GM12878 (cell line): ENCODE measurements around the gene FAN1. TPM values are rescaled to one million over a fixed set of nuclear protein-coding genes. Genes with fewer than 3 reads are reported as not detected.
A peak's percentile ranks its signal among the peaks of the same experiment; 100 is the strongest.

ENCODE experiments used
- ATAC-seq: fragments of 200-7000 bp; cut with Tn5 transposase; 3 replicates; pipeline ENCODE4 v1.9.1; 2020; ENCODE audit warnings: mild to moderate bottlenecking, moderate library complexity
- BruUV-seq: library from RNA; stranded (reverse); fragments of 400-500 nt; replicated peaks from 2 replicates; lab custom pipeline; 2021; lab: Mats Ljungman, UMichigan
- CTCF ChIA-PET: fragments of 300-600 bp; sonication (Branson Sonifier 250); formaldehyde crosslinking; extraction: SDS; loops from one replicate; lab custom pipeline; 2021; ENCODE audit warnings: inconsistent platforms; lab: Yijun Ruan, JAX
- POLR2A ChIA-PET: fragments of 350-600 bp; formaldehyde crosslinking; extraction: SDS; loops from one replicate; lab custom pipeline; 2021; ENCODE audit warnings: inconsistent platforms; lab: Charles Lee
- RAD21 ChIA-PET: fragments of 300-600 bp; sonication (Branson Sonifier 250); formaldehyde crosslinking; loops from one replicate; lab custom pipeline; 2023; ENCODE audit warnings: antibody characterized with exemption; ENCODE audit not compliant: unreplicated experiment; lab: Charles Lee
- SMC1A ChIA-PET: fragments of 300-600 bp; sonication (Branson Sonifier 250); formaldehyde crosslinking; loops from one replicate; lab custom pipeline; 2023; ENCODE audit not compliant: unreplicated experiment, uncharacterized antibody; lab: Charles Lee
- DNase-seq: peaks from one replicate; pipeline ENCODE4 v3.0.0-alpha.2; 2011; ENCODE audit warnings: low read depth, low spot score
- FAIRE-seq: peaks from 3 replicates; lab custom pipeline; 2011; peaks lifted over from hg19 to GRCh38; lab: Jason Lieb, UNC
- H2AFZ ChIP-seq: 2 replicates; pipeline ENCODE4 v1.6.0; 2011; ENCODE audit warnings: low read depth, low read length, control low read depth; ENCODE audit not compliant: control insufficient read depth
- H3K27ac ChIP-seq: 2 replicates; pipeline ENCODE4 v1.5.1; 2011; ENCODE audit warnings: control low read depth; ENCODE audit not compliant: control insufficient read depth, insufficient read depth
- H3K27me3 ChIP-seq, 2 experiments: replicated peaks in 1 of 2; 2 replicates each; pipeline versions ENCODE4 v1.6.0 to v1.6.1; 2011; ENCODE audit warnings: low read length in 1 of 2; ENCODE audit not compliant: control insufficient read depth in 2 of 2, insufficient read depth in 2 of 2
- H3K36me3 ChIP-seq, 2 experiments: 2 replicates each; pipeline ENCODE4 v1.5.1; 2011; ENCODE audit warnings: low read length in 1 of 2; ENCODE audit not compliant: control insufficient read depth in 2 of 2, insufficient read depth in 2 of 2
- H3K4me1 ChIP-seq: 2 replicates; pipeline ENCODE4 v1.6.1; 2011; ENCODE audit warnings: mild to moderate bottlenecking, low read length, moderate library complexity, mixed read lengths; ENCODE audit not compliant: control insufficient read depth, insufficient read depth
- H3K4me2 ChIP-seq: 2 replicates; pipeline ENCODE4 v1.6.0; 2011; ENCODE audit warnings: control low read depth; ENCODE audit not compliant: control insufficient read depth, insufficient read depth
- H3K4me3 ChIP-seq: fragments of 200-600 bp; sonication (generic); 2 replicates; pipeline ENCODE4 v1.5.1; 2016
- H3K79me2 ChIP-seq: 2 replicates; pipeline ENCODE4 v1.6.0; 2011; ENCODE audit warnings: low read length; ENCODE audit not compliant: control insufficient read depth, insufficient read depth
- H3K9ac ChIP-seq: 2 replicates; pipeline ENCODE4 v1.8.0; 2011; ENCODE audit warnings: low read length, control low read depth, mixed read lengths; ENCODE audit not compliant: control insufficient read depth, insufficient read depth
- H3K9me3 ChIP-seq: replicated peaks from 3 replicates; pipeline ENCODE4 v1.5.1; 2011; ENCODE audit warnings: mild to moderate bottlenecking, low read length; ENCODE audit not compliant: control insufficient read depth, insufficient read depth
- H4K20me1 ChIP-seq: 2 replicates; pipeline ENCODE4 v1.6.0; 2011; ENCODE audit not compliant: control insufficient read depth, insufficient read depth
- ATF7 ChIP-seq: fragments of 450-650 bp; IDR thresholded peaks from 2 replicates; pipeline ENCODE4 v1.6.1; 2016; ENCODE audit warnings: low read depth, mild to moderate bottlenecking
- IRF4 ChIP-seq: IDR thresholded peaks from 2 replicates; pipeline ENCODE4 v1.6.1; 2011; ENCODE audit warnings: low read depth, low read length
- LARP7 ChIP-seq: fragments of 450-650 bp; IDR thresholded peaks from 2 replicates; pipeline ENCODE4 v1.6.1; 2017; ENCODE audit warnings: mild to moderate bottlenecking
- NFIC ChIP-seq: IDR thresholded peaks from 2 replicates; pipeline ENCODE4 v1.6.1; 2012; ENCODE audit warnings: low read depth, mild to moderate bottlenecking, inconsistent platforms, low read length, moderate library complexity
- NR2F1 ChIP-seq: fragments of 450-650 bp; conservative IDR thresholded peaks from 2 replicates; pipeline ENCODE4 v1.6.1; 2017; ENCODE audit warnings: mild to moderate bottlenecking
- POU2F2 ChIP-seq: IDR thresholded peaks from 3 replicates; pipeline ENCODE4 v1.6.1; 2011; ENCODE audit warnings: low read depth, mild to moderate bottlenecking, low read length, borderline replicate concordance
- SMARCA5 ChIP-seq: fragments of 450-650 bp; IDR thresholded peaks from 2 replicates; pipeline ENCODE4 v1.6.1; 2017; ENCODE audit warnings: mild to moderate bottlenecking
- STAT1 ChIP-seq: fragments of 450-650 bp; conservative IDR thresholded peaks from 2 replicates; pipeline ENCODE4 v1.6.1; 2014; ENCODE audit warnings: antibody characterized with exemption, mild to moderate bottlenecking
- ZNF24 ChIP-seq: fragments of 450-650 bp; IDR thresholded peaks from 2 replicates; pipeline ENCODE4 v1.6.1; 2017; ENCODE audit warnings: antibody characterized with exemption, mild to moderate bottlenecking
- ZSCAN29 ChIP-seq: fragments of 450-650 bp; IDR thresholded peaks from 2 replicates; pipeline ENCODE4 v1.6.1; 2017; ENCODE audit warnings: mild to moderate bottlenecking, moderate library complexity
- WGBS: methylation state at CpG from one replicate; pipeline ENCODE4 v1.1.6; 2016; ENCODE audit warnings: low lambda C conversion rate; ENCODE audit not compliant: insufficient replicate concordance, insufficient coverage; ENCODE audit errors: missing lambda C conversion rate; 5-methylcytosine and 5-hydroxymethylcytosine counted together
- in situ Hi-C: fragments of 300-500 bp; cut with MboI; formaldehyde crosslinking; loops from 9 replicates; pipeline ENCODE4 v1.14.3; 2018; ENCODE audit warnings: mixed read lengths
- intact Hi-C: fragments of 100-400 bp; cut with micrococcal nuclease; formaldehyde crosslinking; loops from one replicate; pipeline ENCODE4 v1.14.2; 2022; ENCODE audit not compliant: unreplicated experiment
- polyA plus RNA-seq, 11 experiments: library from polyadenylated mRNA; depleted of rRNA in 4 of 11; unstranded in 6 of 11; stranded (reverse) in 5 of 11; fragments of >200 nt; fragmentation: Nextera tagmentation in 4 of 11; fragmentation: Illumina TruSeq in 1 of 11; extraction: Ambion mirVana in 4 of 11; extraction: Trizol in 1 of 11; gene quantifications; 1 replicate in 1 of 11; 2 replicates in 10 of 11; pipeline versions ENCODE4 v1.2.1 to v1.2.3, GENCODE V29; 2011 to 2016; ENCODE audit warnings: inconsistent platforms in 2 of 11, missing spikeins in 2 of 11, low read depth in 1 of 11
- total RNA-seq, 4 experiments: library from RNA; depleted of rRNA in 3 of 4; stranded (reverse); fragments of >200 nt in 3 of 4; fragmentation: Illumina TruSeq in 1 of 4; extraction: Trizol in 1 of 4; gene quantifications; 2 replicates each; pipeline versions ENCODE4 v1.2.1 to v1.2.3, GENCODE V29; 2013 to 2021
- TF ChIP-seq, protein P1 (sequence below): fragments of 450-650 bp; formaldehyde crosslinking; IDR thresholded peaks from 2 replicates; pipeline ENCODE4 v1.5.0; 2022; ENCODE audit warnings: mild to moderate bottlenecking, missing genetic modification characterization
- TF ChIP-seq, protein P2 (sequence below): IDR thresholded peaks from 2 replicates; pipeline ENCODE4 v1.6.1; 2011; ENCODE audit warnings: low read depth, mild to moderate bottlenecking, low read length, moderate library complexity, borderline replicate concordance; ENCODE audit errors: extremely low read depth
- TF ChIP-seq, protein P3 (sequence below): fragments of 450-650 bp; conservative IDR thresholded peaks from 2 replicates; pipeline ENCODE4 v1.6.1; 2017; ENCODE audit warnings: mild to moderate bottlenecking, moderate library complexity
- TF ChIP-seq, protein P4 (sequence below): IDR thresholded peaks from 2 replicates; pipeline ENCODE4 v1.6.1; 2012; ENCODE audit warnings: low read depth, low read length, improper control_type of control experiment

Gene FAN1
- total and polyA plus RNA-seq, 10 of the 15 experiments (the other 5 are each of a cell fraction or from before 2014, with no cell fraction given), result 0.55 to 18.6 (median 12.6) TPM

DNA sequence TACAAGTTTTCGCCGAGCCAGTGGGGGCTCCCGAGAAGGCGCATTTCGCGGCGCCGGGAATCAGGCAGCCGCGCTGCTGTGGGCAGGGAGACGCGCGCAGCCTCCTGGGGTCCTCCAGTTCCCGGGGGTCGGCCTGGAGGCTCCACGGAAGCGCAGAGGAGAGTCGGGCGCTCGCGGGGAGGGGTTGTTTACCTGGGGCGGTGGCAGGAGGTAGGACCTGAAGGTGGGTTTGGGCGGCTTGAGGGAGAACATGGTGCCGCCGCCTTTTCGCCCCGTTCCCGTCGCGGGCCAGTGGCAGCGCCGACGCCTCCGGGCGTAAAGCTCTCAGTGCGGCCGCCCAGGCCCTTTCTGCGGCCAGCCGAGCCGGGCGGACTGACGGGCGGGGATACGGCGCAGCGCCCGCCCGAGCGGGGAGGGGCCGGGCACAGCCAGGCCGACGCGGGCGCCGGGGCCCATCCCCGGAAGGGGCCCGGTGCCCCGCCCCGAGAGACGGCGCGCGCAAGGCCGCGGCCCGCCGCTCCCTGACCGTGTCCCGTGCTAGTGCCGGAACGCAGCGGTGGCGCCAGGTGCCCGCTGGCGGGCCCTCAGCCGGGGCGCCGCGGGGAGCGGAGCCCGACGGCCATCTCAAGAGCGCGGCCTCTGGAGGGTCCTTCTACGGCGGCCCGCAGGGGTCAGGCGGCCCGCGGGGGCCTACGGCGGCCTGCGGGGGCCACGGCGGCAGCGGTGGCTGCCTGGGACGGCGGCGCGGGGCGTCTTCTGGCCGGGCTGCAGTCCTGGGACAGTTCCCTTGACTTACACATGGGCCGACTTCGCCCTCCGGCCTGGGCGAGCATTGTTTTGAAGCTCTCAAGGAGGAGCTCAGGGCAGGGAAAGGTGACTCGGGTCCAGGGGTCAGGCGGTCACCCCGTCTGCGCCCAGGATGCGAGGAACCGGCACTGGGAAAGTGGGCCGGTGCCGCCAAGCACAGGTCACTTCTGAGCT lies 87.8 kb downstream of the FAN1 start, which contains the start of gene MTMR10 (continued):
- no peak for TF ChIP-seq ATF7
- TF ChIP-seq LARP7, result peak; percentile 91
- peak; percentile 94 for TF ChIP-seq NR2F1
- no peak for TF ChIP-seq NFIC
- TF ChIP-seq, protein P1, sequence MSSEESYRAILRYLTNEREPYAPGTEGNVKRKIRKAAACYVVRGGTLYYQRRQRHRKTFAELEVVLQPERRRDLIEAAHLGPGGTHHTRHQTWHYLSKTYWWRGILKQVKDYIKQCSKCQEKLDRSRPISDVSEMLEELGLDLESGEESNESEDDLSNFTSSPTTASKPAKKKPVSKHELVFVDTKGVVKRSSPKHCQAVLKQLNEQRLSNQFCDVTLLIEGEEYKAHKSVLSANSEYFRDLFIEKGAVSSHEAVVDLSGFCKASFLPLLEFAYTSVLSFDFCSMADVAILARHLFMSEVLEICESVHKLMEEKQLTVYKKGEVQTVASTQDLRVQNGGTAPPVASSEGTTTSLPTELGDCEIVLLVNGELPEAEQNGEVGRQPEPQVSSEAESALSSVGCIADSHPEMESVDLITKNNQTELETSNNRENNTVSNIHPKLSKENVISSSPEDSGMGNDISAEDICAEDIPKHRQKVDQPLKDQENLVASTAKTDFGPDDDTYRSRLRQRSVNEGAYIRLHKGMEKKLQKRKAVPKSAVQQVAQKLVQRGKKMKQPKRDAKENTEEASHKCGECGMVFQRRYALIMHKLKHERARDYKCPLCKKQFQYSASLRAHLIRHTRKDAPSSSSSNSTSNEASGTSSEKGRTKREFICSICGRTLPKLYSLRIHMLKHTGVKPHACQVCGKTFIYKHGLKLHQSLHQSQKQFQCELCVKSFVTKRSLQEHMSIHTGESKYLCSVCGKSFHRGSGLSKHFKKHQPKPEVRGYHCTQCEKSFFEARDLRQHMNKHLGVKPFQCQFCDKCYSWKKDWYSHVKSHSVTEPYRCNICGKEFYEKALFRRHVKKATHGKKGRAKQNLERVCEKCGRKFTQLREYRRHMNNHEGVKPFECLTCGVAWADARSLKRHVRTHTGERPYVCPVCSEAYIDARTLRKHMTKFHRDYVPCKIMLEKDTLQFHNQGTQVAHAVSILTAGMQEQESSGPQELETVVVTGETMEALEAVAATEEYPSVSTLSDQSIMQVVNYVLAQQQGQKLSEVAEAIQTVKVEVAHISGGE (CRISPR knock-in tag), result no peak

DNA sequence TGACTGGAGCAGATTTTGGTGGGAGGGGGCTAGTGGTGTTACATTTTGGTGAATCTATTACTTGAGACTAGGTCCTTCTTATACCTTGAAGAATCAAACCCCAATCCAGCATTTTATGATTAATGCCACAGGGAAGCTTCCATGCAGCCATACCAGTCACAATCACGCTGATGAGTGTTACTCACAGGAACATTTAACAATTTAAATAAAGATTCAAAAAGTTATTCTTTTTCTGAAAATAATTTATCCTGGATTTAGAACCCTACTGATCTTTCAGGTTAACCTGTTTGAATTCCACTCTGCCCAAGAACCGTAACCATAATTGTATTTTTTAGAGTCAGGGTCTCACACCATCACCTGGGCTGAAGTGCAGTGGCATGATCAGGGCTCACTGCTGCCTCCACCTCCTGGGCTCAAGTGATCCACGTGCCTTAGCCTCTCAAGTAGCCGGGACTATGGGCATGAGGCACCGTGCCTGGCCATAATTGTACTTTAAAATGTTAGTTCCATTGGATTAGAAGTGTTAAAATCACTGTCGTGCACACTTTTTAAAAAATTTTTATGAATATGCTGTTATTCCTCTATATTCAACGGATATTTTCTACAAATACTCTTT lies 88.6 kb downstream of the FAN1 start:
- Histone ChIP-seq H3K4me2 (peak overlapping the region; percentile 90), H3K27ac (peak overlapping the region; percentile 78), H2AFZ (peak overlapping the region; percentile 83), H3K4me3 (peak overlapping the region; percentile 99), H3K27me3 (no peaks in the 10 kb centered on the region), H3K4me1 (peaks cover 5% of the 10 kb centered on the region; the same call in 1 of the 2 replicates), H3K9me3 (no peaks in the 10 kb centered on the region), H3K36me3 (no peaks in the 10 kb centered on the region; a peak in 1 of 4 replicates), H3K79me2 (peaks cover 13% of the 10 kb centered on the region), H4K20me1 (no peaks in the 10 kb centered on the region), H3K9ac (peak overlapping the region; percentile 92)
- FAIRE-seq (no peak), ATAC-seq (no peak), DNase-seq (no peak)
- ChIA-PET CTCF (no interaction called here), POLR2A (interaction anchor here (0.7 to 1.1 kb wide), 2 partner anchors 12 to 21 kb away, joined by 3 read pairs; no protein-coding TSS in a partner anchor), RAD21 (interaction anchor here (0.6 to 2.6 kb wide), 5 partner anchors 11 to 90 kb away, joined by 3 to 13 read pairs (median 4); no protein-coding TSS in a partner anchor), SMC1A (interaction anchor here (0.9 to 1.5 kb wide), 3 partner anchors 12 to 23 kb away, joined by 3 to 4 read pairs (median 3); no protein-coding TSS in a partner anchor)
- no TSS peak for BruUV-seq
- 74% methylated on average over 7 of the region's 7 CpGs for WGBS
- intact Hi-C loops, result loop anchor here (5.0 kb wide), 1 partner anchor 90 kb away; the partner anchor contains the start of gene FAN1
- in situ Hi-C loops, result no loop called here
- TF ChIP-seq, protein P2, sequence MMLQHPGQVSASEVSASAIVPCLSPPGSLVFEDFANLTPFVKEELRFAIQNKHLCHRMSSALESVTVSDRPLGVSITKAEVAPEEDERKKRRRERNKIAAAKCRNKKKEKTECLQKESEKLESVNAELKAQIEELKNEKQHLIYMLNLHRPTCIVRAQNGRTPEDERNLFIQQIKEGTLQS, result no peak
- no peak for TF ChIP-seq ZNF24
- TF ChIP-seq POU2F2, result no peak
- TF ChIP-seq, protein P3, sequence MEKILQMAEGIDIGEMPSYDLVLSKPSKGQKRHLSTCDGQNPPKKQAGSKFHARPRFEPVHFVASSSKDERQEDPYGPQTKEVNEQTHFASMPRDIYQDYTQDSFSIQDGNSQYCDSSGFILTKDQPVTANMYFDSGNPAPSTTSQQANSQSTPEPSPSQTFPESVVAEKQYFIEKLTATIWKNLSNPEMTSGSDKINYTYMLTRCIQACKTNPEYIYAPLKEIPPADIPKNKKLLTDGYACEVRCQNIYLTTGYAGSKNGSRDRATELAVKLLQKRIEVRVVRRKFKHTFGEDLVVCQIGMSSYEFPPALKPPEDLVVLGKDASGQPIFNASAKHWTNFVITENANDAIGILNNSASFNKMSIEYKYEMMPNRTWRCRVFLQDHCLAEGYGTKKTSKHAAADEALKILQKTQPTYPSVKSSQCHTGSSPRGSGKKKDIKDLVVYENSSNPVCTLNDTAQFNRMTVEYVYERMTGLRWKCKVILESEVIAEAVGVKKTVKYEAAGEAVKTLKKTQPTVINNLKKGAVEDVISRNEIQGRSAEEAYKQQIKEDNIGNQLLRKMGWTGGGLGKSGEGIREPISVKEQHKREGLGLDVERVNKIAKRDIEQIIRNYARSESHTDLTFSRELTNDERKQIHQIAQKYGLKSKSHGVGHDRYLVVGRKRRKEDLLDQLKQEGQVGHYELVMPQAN, result no peak
- no peak for TF ChIP-seq IRF4
- TF ChIP-seq, protein P4, sequence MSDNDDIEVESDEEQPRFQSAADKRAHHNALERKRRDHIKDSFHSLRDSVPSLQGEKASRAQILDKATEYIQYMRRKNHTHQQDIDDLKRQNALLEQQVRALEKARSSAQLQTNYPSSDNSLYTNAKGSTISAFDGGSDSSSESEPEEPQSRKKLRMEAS, result no peak
- TF ChIP-seq SMARCA5, result no peak
- no peak for TF ChIP-seq ZSCAN29
- TF ChIP-seq STAT1, result no peak
